Measurements from ENCODE around the gene ATR.

Gene ATR

GRCh38 chr3:142534543-142534942 is 44.0 kb downstream of the ATR start:
- Histone ChIP-seq H2AFZ (ENCODE audit: low read length) (no peak overlapping the region), H3K4me3 (ENCODE audit: low read length, poor library complexity, severe bottlenecking) (no peak overlapping the region), H3K79me2 (ENCODE audit: insufficient read depth, low read length) (no peaks in the 10 kb centered on the region), H3K9ac (ENCODE audit: low read depth, low read length, poor library complexity, severe bottlenecking) (no peak overlapping the region), H4K20me1 (ENCODE audit: insufficient read depth, low read length, poor library complexity, severe bottlenecking) (no peaks in the 10 kb centered on the region), H3K4me1 (ENCODE audit: insufficient read depth, low read length, poor library complexity, severe bottlenecking) (no peaks in the 10 kb centered on the region), H3K4me2 (ENCODE audit: low read depth, low read length, poor library complexity, severe bottlenecking) (no peak overlapping the region), H3K27me3 (ENCODE audit: insufficient read depth, low read length, poor library complexity, severe bottlenecking) (no peaks in the 10 kb centered on the region), H3K9me3 (ENCODE audit: insufficient read depth, low read depth, low read length) (no peaks in the 10 kb centered on the region), H3K36me3 (ENCODE audit: insufficient read depth, low read length) (peaks cover 21% of the 10 kb centered on the region; the same call in 1 of the 2 replicates), H3K9me2 (replicated peaks; ENCODE audit: low read depth, low read length) (no peaks in the 10 kb centered on the region), H3F3A (ENCODE audit: low read depth) (no peaks in the 10 kb centered on the region)
- TF ChIP-seq EZH2phosphoT487 (IDR thresholded peaks at IDR 0.05; ENCODE audit: borderline replicate concordance) (no peak), CTCF (conservative IDR thresholded peaks at IDR 0.05; ENCODE audit: low read length) (no peak)

- H3K4me3 ChIP-seq (ENCODE audit: low read length, poor library complexity, severe bottlenecking): no peak overlapping the region
- H2AFZ ChIP-seq (ENCODE audit: low read length): no peak overlapping the region
- H3K79me2 ChIP-seq (ENCODE audit: insufficient read depth, low read length): no peaks in the 10 kb centered on the region
- no peaks in the 10 kb centered on the region for H3K4me1 ChIP-seq (ENCODE audit: insufficient read depth, low read length, poor library complexity, severe bottlenecking)
- H3F3A ChIP-seq (ENCODE audit: low read depth): no peaks in the 10 kb centered on the region
- H3K9me2 ChIP-seq (replicated peaks; ENCODE audit: low read depth, low read length): no peaks in the 10 kb centered on the region
- no peaks in the 10 kb centered on the region for H3K27me3 ChIP-seq (ENCODE audit: insufficient read depth, low read length, poor library complexity, severe bottlenecking)
- no peaks in the 10 kb centered on the region for H4K20me1 ChIP-seq (ENCODE audit: insufficient read depth, low read length, poor library complexity, severe bottlenecking)
- H3K9me3 ChIP-seq (ENCODE audit: insufficient read depth, low read depth, low read length): no peaks in the 10 kb centered on the region
- no peak overlapping the region for H3K9ac ChIP-seq (ENCODE audit: low read depth, low read length, poor library complexity, severe bottlenecking)
- H3K36me3 ChIP-seq (ENCODE audit: insufficient read depth, low read length): peaks cover 21% of the 10 kb centered on the region; the same call in 1 of the 2 replicates
- TF ChIP-seq EZH2phosphoT487 (IDR thresholded peaks at IDR 0.05; ENCODE audit: borderline replicate concordance) (no peak), CTCF (conservative IDR thresholded peaks at IDR 0.05; ENCODE audit: low read length) (no peak)
- no peak overlapping the region for H3K4me2 ChIP-seq (ENCODE audit: low read depth, low read length, poor library complexity, severe bottlenecking)
Measured at GRCh38 chr3:142530296-142530695, 48.2 kb downstream of the ATR start.

GRCh38 chr3:142523921-142524566 is 54.5 kb downstream of the ATR start:
- H3K27me3 ChIP-seq (ENCODE audit: insufficient read depth, low read length, poor library complexity, severe bottlenecking): no peaks in the 10 kb centered on the region
- H3K4me1 ChIP-seq (ENCODE audit: insufficient read depth, low read length, poor library complexity, severe bottlenecking): no peaks in the 10 kb centered on the region
- no peaks in the 10 kb centered on the region for H3K9me3 ChIP-seq (ENCODE audit: insufficient read depth, low read depth, low read length)
- peaks cover 29% of the 10 kb centered on the region for H3K36me3 ChIP-seq (ENCODE audit: insufficient read depth, low read length)
- H3K4me2 ChIP-seq (ENCODE audit: low read depth, low read length, poor library complexity, severe bottlenecking): no peak overlapping the region
- no peaks in the 10 kb centered on the region for H4K20me1 ChIP-seq (ENCODE audit: insufficient read depth, low read length, poor library complexity, severe bottlenecking)
- no peaks in the 10 kb centered on the region for H3F3A ChIP-seq (ENCODE audit: low read depth)
- no peak overlapping the region for H3K9ac ChIP-seq (ENCODE audit: low read depth, low read length, poor library complexity, severe bottlenecking)
- no peak for TF ChIP-seq CTCF (conservative IDR thresholded peaks at IDR 0.05; ENCODE audit: low read length)
- TF ChIP-seq EZH2phosphoT487 (IDR thresholded peaks at IDR 0.05; ENCODE audit: borderline replicate concordance): no peak
- no peak overlapping the region for H3K4me3 ChIP-seq (ENCODE audit: low read length, poor library complexity, severe bottlenecking)
- no peak overlapping the region for H2AFZ ChIP-seq (ENCODE audit: low read length)
- H3K9me2 ChIP-seq (replicated peaks; ENCODE audit: low read depth, low read length): no peaks in the 10 kb centered on the region
- H3K79me2 ChIP-seq (ENCODE audit: insufficient read depth, low read length): no peaks in the 10 kb centered on the region
